T-helper 2 cell treated with Interferon-gamma antibody and Interleukin-4, amounts not matched to agents 100 ng/mL and 5 ng/mL, for 36 hours (primary cell): Measurements from ENCODE around the gene ABCB4. TPM values are rescaled to one million over a fixed set of nuclear protein-coding genes. Genes with fewer than 3 reads are reported as not detected.

Source experiments
- intact Hi-C: fragments of 100-400 bp; cut with micrococcal nuclease; formaldehyde crosslinking; loops from one replicate; pipeline ENCODE4 v1.15.1; 2023
- total RNA-seq: library from RNA; stranded (reverse); gene quantifications from 2 replicates; pipeline ENCODE4 v1.2.3, GENCODE V29; 2022

The ABCB4 gene
- total RNA-seq, 1 donor from 2014 or later: not detected

DNA sequence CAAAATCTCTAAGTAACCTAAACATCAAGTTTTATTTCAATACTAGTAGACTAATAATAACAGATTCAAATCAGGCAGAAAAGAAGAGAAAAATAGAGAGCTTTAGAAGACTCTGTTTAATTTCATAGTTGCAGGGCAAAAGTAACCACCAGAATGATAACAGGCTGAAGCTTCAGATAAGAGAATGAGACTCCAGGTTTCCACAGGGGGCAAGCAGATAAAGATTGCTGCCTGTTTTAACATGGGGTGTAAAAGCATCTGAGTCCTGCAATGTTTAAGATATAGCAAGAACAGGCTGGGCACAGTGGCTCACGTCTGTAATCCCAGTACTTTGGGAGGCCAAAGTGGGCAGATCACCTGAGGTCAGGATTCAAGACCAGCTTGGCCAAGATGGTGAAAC lies 119.0 kb downstream of the ABCB4 start:
- intact Hi-C loops: no loop called here

DNA sequence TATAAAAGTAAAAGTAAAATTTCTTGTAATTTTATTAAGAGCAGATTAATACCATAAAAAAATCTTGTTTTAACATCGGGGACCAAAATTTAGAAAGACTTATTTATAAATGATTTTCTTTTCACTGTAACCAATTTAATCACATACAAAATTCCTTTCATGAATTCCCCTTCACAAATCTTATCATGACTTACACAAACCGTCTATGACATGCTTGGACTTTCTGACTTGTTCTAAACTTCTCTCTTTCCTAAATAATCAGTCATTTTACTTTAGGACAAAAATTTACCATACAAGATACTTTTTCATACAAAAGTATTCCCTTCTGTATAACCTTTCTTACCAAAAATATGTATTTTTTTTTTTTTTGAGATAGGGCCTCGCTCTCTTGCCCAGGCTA lies 120.7 kb downstream of the ABCB4 start:
- intact Hi-C loops: no loop called here

Other genes starting within 250 kb of the ABCB4 start
- 11.2 and 13.9 TPM in 2 replicates for gene CROT, start 130.0 kb downstream of the ABCB4 start, total RNA-seq
- gene ABCB1, start 125.2 kb upstream of the ABCB4 start, total RNA-seq: 2.4 and 3.7 TPM in 2 replicates
- gene RUNDC3B, start 152.7 kb upstream of the ABCB4 start, total RNA-seq: 0.05 TPM in 1 of 2 replicates, not detected in the other